ENCODE data around the gene CDH22. TPM values are rescaled to one million over a fixed set of nuclear protein-coding genes. Genes with fewer than 3 reads are reported as not detected.

CDH22 gene
- total RNA-seq, 1 donor from 2014 or later = not detected

DNA sequence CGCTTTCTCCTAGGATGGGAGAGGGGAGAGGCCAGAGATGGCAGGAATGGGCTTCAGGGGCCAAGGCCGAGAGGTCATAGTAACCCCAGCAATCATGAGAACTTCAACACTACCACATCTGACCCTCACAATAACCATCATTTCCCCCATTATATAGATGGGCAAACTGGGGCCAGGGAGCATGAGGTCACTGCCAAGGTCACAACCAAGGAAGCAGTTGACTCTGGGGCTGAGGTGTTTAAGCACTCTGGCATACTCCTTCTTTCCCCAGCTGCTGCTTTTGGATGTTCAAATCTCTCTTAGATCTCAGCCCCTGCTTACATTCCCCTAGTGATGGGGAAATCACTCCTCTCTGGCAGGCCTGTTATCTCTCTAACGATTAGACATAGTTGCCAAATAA is 39.6 kb downstream of the CDH22 start:
- intact Hi-C loops (cut with micrococcal nuclease) = no loop called here

DNA sequence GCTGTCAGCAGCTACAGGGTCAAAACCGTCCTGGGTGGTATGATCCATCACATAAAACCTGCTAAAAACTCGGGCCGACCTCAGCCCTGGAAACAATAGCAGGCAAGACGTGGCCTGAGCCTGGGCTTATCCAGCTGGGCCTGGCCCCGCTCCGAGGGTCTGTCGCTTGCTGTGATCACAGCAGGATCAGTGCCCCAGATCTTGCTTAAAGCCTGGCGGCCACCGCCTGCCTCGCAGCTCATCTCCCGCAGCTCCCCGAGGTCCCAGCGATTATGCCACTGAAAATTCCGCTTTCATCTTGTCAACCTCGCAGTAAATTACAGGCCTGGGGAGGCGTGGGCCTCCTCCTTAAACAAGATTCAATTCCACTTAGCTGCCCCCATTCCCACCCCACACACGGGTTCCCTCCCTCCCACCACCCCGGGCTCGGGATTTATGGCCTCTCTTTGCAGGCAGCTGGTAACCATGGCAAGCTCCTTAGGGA is 40.1 kb downstream of the CDH22 start:
- intact Hi-C loops (cut with micrococcal nuclease) = no loop called here

DNA sequence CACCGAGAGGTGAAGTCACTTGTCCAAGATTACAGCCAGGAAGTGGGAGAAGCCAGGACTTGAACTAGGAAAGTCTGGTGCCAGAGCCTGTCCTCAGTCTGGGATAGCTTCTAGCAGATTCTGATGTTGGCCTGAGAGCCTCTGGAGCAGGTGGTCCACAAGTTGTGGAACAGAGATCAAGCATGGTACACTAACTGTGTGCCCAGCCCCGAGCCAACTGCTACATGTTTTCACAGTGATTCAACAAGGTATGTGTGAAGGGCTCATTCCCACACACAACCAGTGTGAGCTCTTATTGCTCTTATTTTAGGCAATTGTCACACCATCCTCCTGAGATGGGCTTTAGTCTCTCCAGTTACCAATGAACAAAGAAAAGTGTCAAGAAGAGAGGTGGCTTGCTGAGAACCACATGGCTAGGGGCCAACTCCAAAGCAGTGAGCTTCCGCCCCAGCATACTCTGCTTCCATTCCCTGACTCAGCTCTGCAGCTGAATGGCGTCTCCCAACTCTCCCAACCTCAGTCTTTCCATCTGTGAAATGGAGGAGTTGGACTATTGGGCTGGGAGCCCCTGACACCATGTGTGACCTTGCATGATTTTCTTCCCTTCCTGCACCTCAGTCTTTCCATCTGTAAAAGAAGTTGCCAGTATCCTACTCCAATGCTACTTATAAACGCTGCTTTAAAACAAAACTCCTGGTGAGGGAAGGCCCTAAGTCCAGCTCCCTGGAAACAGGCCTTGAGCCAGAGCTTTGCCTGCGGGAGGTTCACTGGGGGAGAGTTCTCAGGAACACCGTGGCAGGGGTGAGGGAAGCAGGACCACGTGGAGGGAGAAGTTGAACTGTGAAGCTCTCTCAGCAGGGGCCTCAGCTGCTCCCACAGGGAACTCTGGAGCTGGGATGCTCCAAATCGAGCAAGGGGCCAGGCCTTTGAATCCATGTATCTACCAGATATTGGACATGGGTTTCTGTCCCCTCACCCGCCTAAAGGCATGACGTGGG is 40.9 kb downstream of the CDH22 start:
- intact Hi-C loops (cut with micrococcal nuclease) = no loop called here

DNA sequence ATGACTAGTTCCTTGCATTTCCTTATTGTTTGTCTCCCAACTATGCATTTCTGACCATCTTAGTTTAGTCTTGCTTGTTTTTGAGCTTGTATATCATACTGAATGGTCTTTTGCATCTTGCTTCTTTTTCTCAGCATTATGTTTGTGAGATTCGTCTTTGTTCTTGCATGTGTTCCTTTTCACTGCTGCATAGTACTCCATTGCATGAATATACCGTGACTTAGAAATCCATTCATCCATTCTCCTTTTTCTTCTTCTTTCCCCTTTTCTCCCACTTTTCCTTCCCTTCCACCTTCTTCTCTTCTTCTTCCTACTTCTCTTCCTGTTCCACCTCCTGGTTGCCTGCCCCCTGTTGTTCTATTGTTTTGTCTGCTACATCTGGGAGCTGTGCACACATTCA is 42.8 kb downstream of the CDH22 start:
- intact Hi-C loops (cut with micrococcal nuclease) = no loop called here

DNA sequence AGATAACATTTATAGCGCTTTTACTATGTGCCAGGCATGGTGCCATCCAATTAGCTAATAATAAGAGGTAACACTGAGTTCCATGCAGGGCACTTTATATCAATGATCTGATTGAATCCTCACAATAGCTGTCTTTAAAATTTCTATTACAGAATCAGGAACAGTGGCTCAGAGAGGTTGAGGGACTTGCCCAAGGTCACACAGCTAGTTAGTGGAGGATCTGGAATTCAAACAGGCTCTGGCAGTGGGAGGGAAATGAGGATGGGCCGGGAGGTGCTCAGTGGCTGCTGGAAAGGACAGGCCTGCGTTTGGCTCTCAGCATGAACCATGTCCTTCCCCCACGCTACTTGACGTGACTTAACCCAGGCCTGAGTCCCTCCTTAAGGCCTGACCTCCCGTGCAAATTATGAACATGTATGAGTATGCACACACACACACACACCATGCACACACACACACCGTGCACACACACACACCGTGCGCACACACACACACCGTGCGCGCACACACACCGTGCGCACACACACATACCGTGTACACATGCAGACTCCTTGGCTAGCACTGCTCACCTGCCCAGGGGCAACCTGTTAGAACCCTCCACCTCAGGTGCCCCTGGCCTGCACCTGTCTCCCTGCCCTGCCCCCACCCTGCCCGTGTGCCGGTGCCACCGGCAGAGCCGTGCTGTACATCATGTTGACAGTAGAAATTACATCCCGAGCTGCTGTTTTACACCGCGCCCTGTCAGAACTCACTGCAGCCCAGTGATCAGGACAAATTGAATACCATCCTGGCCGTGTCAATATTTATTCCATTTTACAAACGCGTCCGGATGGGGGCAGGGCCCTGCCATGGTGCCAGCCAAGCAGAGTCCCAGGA is 43.7 kb downstream of the CDH22 start:
- intact Hi-C loops (cut with micrococcal nuclease) = no loop called here

DNA sequence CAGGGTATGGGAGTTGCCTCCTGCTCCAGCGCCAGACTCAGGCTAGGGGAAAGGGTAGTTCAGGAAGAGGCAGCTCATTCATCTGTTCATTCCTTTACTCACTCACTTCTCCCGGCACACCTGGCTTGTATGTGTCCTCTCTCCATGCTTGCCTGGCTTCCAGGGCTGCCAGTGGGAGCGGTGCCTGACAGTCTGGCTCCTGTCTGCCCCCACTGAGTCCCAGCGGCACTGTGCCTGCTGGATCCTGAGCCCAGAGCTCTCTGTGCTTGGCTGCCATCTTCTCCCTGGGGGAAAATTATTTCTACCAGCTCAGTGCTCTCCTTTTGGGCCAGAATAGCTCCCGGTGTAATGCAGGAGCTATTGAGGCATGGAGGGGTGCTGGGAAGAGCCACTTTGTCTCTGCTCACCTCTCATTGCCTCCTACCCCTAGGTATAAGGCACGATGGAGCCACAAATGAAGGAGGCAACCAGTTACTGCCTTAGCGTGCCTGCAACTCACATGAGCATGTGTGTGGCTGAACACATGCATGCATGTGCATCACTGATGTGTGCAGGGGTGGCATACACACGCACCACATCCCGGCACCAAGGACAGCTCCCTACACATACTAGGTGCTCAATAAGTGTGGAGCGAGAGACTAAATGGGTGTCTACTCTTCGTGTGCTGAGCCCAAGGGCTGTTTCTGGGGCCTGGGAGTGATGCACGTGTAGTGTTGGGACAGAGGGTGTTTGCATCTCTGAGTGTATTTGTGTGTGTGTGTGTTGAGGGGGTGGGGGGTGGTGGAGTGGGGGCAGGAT is 46.6 kb downstream of the CDH22 start:
- intact Hi-C loops (cut with micrococcal nuclease) = no loop called here

DNA sequence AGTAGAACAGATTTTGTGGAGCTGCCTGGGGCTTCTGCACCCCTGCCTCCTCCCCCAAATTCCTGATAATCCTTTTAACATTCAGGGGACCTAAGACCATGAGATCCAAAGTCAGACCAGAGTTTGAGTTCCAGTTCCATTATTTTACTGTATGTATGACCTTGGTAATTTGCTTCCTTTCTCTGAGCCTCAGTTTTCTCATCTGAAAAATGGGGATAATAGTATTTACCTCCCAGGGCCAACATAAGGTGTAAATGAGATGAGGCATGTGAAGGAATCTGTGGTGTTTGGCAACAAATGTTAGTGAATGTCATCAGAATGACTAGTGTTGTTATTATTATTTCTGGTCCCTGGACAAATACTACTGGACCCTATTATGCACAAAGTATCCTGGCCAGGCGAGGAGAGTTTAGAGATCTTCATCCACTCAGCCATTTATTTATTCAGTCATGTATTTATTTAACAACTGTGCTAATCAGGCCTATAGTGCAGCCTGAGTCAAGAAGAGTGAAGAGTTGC is 47.3 kb downstream of the CDH22 start:
- intact Hi-C loops (cut with micrococcal nuclease) = no loop called here

DNA sequence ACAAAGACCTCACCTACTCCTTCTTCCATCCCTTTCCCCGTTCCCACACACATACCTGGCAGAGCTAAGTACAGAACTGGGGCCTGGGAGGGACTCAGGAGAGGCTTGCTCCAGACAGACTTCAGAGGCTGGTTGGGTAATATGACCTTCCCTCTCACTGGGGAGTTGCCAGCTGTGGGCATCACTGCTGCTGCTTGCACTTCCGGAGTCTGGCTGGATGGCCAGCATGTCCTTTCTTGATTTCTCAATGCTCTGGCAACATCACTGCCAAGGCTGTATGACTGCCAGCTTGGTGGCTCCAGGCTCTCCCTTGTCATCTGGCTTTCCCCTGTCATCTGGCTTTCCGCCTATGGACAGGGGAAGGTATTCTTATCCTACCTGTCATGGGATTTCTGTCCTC is 47.8 kb downstream of the CDH22 start:
- intact Hi-C loops (cut with micrococcal nuclease) = no loop called here

GRCh38 chr20:46259260-46259859 is 48.9 kb downstream of the CDH22 start:
- intact Hi-C loops (cut with micrococcal nuclease) = no loop called here

DNA sequence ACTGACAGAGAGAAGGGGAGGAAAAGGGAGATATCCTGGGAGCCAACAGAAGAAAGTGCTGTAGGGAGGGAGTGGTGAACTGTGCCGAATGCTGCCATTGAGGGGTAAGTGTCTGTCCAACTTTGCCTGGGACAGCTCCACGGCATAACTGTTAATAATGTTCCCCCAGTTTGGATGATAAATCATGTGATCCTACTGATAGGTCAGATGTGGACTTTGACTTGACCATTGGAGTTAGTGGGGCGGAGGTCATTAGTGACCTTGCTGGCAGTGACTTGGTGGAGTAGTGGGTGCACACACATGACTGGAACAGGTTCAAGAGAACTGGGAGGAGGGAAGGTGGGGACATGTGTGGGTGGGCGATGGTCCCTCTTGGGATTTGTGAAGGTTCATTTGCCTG is 50.4 kb downstream of the CDH22 start:
- intact Hi-C loops (cut with micrococcal nuclease) = no loop called here

DNA sequence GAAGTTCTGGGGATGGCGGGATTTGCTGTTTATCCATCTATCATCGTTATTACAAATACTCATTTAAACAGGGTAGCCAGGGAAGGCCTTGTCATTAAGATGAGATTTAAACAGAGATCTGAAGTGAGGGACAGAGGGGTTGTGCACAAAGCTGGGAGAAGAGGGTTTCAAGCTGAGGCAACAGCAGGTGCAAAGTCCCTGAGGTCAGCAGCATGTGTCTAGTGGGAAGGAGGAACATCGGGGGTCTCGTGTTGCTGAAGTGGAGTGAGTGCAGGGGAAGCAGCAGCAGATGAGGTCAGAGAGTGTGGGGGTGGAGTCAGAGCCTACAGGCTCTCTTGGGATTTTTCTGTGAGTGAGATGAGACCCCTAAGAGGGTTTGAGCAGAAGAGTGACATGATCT is 52.0 kb downstream of the CDH22 start:
- intact Hi-C loops (cut with micrococcal nuclease) = no loop called here

DNA sequence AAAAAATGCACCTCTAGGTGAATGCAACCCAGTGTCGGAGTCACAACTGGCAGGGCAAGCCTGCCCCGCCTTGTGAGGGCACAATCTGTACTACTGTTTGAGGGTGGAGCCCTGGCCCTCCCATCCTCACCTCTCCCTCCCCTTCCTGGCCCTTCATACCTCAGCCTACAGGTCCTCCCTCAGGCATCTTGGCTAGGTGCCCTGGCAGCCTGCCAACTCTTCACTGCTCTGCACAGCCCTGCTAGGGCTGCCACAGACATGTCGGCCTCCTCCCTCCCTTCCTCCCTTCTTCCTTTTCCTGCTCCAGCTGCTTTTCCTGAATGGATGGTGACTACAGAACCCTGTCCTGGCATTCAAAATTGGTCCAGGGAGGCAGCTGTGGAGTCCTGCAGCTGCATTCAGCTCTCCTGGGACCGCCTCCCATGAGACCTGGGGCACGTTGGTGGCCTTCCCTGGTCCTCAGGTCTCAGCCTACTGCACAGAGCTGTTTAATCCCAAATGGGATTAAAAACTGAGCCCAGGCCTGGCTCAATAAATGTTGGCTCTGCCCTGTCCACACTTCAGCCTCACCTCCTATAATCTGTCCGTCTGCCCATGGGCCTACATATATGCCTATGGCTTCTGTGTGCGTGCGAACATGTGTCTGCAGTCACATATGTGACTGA is 52.7 kb downstream of the CDH22 start:
- intact Hi-C loops (cut with micrococcal nuclease) = no loop called here

- intact Hi-C loops (cut with micrococcal nuclease) = no loop called here
Measured at GRCh38 chr20:46253391-46253790, 54.9 kb downstream of the CDH22 start.

DNA sequence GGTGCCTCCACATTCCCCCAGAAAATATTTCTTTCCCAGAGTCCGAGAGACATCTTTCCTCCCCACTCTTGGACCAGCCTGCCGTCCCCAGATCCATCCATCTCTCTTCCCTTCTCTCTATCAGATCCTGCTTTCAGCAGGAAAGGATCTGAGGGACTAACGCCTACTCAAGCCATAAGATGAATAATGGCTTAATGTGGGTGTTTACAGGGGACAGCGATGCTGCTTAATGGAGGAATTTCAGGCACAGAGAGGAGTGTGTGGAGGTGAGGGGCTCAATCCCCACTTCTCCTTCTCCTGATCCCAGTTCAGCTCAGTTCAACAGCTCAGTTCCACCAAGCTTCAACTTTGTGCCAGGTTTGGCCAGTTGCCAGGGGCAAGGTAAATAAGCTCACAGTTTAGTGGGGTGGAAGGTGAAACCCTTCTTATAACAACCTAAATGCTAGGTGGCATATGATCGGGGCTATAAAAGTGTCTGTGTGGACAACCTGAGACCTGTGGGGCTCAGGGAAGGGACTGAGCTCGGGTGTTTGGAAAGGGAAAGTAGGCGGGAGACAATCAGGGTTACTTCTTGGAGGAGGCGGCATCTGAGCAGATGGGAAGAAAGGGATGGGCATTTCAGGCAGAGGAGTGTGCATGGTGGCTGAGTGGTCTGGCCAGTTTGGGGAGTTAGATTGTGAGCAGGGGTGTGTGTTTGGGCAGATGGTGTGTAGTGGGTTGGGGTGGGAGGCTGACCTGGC is 55.8 kb downstream of the CDH22 start:
- intact Hi-C loops (cut with micrococcal nuclease) = no loop called here

DNA sequence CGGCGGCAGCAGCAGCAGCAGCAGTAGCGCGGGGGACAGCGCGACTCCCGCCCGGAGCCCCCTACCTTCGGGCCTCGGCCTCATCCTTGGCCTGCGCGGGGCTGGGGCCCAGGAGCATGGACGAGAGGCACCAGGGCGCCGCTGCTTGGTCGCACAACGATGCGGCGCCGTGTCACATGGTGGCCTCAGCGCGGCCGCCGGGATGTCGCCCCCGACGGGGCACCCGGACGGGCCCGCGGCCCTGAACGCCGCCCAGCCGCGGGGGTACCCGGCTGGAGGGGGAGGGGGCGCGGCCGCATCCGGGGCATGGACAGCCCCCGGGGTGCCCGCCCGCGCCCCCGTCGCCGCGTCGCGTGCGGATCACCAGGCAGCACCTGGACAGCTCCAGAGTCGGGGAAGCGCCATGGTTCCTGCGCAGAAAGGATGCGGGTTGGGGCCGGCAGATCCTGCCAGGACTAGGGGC is 57.1 kb downstream of the CDH22 start:
- intact Hi-C loops (cut with micrococcal nuclease) = no loop called here

DNA sequence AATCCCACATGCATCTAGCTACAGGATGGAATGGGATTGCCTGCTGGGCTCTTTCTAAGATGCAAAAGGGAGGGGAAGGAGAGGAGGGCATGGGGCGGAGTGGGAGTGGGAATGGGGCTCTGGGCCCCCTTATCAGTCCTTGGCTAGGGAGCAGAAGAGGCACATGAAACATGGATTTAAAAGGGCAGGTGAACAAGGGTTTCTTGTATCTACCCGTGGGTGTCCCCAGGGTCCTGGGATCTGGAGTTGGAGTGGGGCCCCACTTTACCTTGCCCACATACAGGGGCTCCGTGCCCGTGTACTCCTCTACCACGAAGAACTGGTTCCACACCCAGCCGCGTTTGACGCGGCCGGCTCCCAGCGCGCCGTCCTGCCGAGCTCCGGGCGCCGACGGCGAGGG is 57.5 kb downstream of the CDH22 start:
- intact Hi-C loops (cut with micrococcal nuclease) = no loop called here

DNA sequence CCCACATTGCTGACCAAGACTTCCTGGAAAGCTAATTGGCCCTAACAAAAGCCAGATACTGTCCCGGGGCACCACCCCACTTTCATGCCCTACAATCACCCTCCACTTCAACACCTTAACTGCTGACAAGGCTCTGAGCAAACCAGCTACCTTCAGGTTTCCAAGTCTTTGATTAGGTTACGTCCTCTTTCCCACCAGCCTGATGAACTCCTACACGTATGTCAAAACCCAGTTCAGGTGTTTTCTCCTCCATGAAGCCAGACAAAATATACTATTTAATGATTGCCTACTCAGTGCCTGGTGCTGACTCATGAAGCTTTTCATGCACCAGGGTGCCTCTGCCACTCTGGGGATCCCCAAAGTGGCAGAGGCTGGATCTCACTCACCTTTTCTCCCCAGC is 58.6 kb downstream of the CDH22 start:
- intact Hi-C loops (cut with micrococcal nuclease) = no loop called here

DNA sequence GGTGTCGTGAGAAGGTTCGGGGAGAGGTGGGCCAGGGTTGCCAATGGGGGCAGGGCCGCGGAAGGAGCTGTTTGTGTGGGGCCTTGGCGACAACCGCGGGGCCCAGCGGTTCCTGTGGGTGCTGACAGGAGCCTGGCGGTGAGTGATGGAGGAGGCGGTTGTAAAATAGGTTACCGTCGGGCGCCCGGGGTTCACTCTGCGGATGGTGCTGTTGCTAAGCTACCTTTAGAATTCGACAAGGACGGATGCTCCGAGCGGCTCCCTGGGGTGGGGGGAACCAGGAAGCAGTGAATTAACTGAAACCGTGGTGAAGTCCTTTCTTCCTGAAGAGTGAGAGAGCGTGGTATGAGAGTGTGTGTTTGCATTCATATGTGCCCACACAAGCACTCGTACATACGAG is 61.7 kb downstream of the CDH22 start:
- intact Hi-C loops (cut with micrococcal nuclease) = no loop called here
